NCI-H510A (cell line): Measurements from ENCODE around the gene GNE.
"Not testable (repeated sequence)": the region's sequence is repeated elsewhere in the genome, so short reads cannot be mapped to it uniquely, and the experiment has no call there.

Source experiments
- DNase-seq: peaks from one replicate; lab custom pipeline; 2025; lab: John Stamatoyannopoulos, UW

The GNE gene

DNA sequence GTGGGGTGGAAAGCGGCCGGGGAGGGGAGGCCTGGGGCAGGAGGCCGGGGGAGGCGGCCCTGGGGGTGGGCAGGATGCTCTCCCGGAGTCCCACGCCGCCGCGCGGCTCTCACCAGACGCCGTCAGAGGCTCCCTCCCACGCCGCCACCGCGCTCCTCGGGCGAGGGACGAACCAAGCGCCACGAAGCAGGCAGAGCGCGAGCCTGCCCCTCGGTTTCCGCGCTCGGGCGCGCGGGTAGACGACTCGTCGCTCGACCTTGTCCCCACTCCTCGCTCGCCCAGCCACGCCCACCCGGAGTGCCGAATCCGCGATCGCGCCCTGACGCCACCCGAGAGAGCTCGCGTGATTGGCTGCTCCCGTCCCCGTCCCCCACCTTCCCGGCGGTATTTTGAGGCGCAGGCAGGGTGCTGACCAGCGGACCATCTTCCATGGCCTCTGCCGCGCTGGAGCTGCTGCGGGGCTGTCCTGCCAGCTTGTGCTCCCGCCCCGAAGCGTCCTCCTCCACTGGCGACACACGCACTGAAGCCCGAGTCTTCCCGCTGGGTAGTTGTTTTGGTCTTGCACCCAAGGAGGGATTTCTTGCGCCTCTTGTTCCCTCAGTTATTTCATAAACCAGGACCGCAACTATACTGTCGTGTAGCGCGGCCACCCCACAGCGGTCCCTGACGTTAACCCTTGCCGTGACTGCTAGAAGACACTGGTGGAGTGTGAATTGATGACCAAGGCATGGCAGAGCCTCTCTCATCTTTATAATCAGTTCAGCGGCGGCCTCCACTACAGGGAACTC lies at the start of gene GNE:
Gene GNE (minus strand): TSS at position 241 of the 788 bp plus-strand sequence. CDS start 9,093 bp downstream, outside the sequence.
- DNase-seq, result peak; percentile 50

- DNase-seq, result no peak
Measured at GRCh38 chr9:36306471-36307306, 48.4 kb upstream of the GNE start.

- not testable (repeated sequence) for DNase-seq
Measured at GRCh38 chr9:36304366-36304765, 46.1 kb upstream of the GNE start.

DNA sequence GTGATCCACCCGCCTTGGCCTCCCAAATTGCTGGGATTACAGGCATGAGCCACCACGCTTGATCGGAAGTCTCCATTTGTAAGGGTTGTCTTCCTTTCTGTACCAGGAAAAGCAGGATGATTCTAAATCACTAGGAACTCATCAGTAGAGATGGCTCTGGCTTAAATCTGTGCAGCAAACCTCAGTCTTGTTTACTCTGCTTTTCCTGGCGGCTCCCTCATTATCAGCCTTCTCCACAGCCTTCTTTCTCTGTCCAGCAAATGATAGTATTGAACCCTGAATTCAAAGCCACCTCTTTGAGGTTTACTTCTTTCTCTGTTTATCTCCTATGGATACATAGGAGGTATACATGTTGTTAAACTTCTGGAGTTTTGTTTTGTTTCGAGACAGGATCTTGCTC lies 43.0 kb upstream of the GNE start:
- DNase-seq, result no peak

- no peak for DNase-seq
Measured at GRCh38 chr9:36298566-36298965, 40.3 kb upstream of the GNE start.

GRCh38 chr9:36297798-36298197 lies 39.5 kb upstream of the GNE start:
- DNase-seq, result no peak

GRCh38 chr9:36294996-36295395 lies 36.7 kb upstream of the GNE start:
- DNase-seq, result not testable (repeated sequence)

DNA sequence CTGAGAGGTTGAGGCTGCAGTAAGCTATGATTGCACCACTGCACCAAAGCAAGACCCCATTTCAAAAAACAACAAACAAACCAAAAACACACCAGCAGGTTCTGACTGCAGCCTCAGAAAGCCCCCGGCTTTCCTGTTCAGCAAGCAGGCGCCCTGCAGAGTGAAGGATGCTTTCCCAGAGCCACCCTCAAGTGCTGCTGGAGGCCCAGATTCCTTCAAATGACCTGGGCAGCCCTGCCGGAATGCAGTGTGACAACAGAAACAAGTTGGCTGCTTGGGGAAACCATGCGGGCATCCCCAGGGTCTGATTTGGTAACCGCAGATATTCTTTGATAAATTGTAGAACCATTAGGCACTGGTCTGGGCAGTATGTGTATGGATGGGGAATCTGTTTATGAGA lies 35.7 kb upstream of the GNE start:
- no peak for DNase-seq

- no peak for DNase-seq
Measured at GRCh38 chr9:36293171-36293570, 34.9 kb upstream of the GNE start.

DNA sequence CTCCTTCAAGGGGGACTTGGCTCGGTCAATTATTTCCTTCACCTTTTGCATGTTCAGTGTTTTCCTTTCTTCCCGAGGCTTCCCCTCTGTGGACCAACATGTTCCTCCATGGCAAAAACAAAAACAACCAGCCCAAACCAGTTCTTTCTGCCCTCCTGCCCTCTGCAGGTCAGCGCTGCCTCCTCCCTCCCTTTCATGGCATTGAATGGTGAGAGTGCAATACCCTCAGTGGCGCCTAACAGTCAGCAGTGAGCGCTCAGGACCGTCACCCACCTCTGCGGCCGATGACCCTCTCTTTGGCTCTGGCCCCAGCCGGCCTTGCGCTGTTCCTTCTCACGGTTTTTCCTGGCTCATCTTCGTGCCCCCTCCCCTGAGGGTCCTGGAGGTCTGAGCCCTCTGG lies 34.4 kb upstream of the GNE start:
- no peak for DNase-seq

DNA sequence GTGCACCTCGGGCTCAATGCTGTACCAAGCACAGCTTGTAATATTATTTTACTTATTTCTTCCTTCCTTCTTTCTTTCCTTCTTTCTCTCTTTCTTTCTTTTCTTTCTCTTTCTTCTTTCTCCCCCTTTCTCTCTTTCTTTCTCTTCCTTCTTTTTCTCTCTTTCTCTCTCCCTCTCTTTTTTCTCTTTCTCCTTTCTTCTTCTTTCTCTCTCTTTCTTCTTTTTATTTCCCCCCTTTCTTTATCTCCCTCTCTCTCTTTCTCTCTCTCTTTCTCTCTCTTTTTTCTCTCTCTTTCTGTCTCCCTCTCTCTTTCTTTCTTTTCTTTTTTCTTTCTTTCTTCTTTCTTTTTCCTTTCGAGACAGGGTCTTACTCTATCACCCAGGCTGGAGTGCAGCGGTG lies 32.7 kb upstream of the GNE start:
- DNase-seq, result no peak

- no peak for DNase-seq
Measured at GRCh38 chr9:36289836-36290435, 31.7 kb upstream of the GNE start.

- no peak for DNase-seq
Measured at GRCh38 chr9:36288070-36288469, 29.8 kb upstream of the GNE start.

- no peak for DNase-seq
Measured at GRCh38 chr9:36286388-36286787, 28.1 kb upstream of the GNE start.

GRCh38 chr9:36284226-36284625 lies 26.0 kb upstream of the GNE start:
- DNase-seq, result no peak

DNA sequence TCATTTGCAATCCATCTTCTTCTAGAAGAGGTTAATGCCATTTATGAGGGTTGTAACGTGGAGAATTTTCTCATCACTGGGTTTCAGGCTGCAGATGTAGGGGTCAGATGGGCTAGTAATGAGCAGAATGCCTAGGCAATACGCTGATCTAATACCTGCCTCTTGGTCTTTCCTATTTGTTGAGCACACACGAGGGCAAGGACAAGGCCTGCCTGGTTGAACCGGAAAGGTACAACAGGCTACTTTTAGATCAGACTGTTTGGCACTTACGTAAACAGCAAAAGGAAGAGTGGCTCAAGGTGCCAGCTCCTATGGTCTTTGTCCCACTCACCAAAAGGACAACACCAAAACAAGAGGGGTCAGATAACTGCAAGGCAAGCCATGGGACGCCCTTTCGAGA lies 24.0 kb upstream of the GNE start:
- no peak for DNase-seq

GRCh38 chr9:36280989-36281388 lies 22.7 kb upstream of the GNE start:
- no peak for DNase-seq

GRCh38 chr9:36278243-36278642 lies 20.0 kb upstream of the GNE start:
- no peak for DNase-seq

DNA sequence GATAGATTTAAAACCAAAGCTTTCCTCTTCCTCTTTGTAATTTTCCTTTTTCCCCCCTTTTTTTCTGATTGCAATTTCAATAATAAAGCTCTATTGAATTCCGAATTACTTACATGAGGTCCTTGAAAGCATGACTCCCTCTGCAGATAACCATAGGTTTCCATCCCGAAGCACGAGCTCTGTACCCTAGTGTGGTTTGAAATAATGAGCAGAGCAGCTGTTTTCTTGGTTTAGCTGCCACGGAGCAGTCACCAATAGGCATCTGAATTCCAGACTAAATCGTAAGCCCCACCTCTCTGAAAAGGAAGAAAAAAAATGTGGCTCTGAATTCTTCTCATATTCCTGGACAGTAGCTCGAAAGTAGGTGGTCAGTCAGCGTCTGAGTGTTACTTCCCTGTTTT lies 18.5 kb upstream of the GNE start:
- no peak for DNase-seq

GRCh38 chr9:36276254-36276653 lies 18.0 kb upstream of the GNE start:
- no peak for DNase-seq

DNA sequence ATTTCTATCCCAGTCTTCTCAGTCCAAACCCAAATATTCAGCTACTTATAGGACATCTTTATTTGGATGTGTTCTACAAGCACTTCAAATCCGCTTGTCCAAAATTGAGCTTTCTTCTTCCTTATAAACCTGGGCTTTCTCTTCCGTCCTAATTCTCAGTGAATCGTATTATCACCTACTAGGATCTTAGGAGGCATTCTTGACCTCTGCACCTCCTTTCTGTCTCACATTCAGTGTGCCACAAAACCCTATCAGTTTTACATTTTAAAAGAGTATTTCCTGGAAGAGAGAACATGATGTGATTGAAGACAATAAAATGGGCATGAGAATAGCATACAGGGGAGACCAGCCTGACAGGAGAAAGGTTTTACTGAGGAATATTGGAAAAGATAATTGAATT lies 16.8 kb upstream of the GNE start:
- DNase-seq, result no peak

GRCh38 chr9:36273354-36273753 lies 15.1 kb upstream of the GNE start:
- DNase-seq, result not testable (repeated sequence)

DNA sequence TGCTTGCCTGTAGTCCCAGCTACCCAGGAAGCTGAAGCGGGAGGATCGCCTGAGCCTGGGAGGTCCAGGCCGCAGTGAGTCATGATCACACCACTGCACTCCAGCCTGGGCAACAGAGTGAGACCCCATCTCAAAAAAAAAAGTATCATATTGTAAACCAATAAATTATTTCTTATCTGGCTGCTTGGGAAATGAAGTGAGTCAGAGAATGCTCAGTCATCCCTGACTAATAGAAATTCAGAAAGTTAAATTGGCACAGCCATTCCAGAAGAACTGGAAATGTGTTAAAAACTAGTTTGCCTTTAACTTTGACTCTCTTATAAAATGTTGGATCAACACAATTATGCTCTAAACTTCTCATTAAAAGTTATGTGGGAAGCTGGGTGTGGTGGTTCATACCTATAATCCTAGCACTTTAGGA lies 9.8 kb upstream of the GNE start:
- DNase-seq, result no peak
